ENCODE measurements around the gene CTR9.

DNA sequence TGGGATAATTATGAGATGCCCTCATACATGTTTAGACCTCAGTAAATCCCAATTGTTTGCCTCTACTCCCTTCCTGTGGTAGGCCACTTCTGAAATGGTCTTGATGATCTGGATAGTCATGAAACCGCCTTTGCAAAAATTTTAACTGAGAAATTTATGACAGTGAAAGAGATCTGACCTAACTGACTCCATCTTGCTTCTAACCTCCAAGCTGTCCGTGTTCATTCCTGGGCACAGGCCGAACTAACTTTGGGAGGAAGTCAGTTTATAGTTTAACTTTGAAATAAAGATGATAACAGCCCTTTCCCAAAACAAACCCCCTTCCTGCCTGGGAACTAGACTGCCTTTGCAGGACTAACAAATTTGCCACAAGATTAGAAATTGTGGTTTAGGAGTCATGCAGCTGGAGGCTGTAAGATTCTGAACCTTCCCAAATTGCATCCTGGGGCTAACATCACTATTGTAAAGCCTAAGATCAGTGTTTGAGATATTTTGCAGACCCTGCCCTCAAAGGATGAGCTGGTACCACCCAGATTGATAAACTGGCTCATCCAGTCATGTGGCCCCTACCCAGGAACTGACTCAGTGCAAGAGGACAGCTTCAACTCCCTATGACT, 19.9 kb upstream of the CTR9 start:
- TF ChIP-seq CTCF (IDR thresholded peaks at IDR 0.05), result no peak
- TF ChIP-seq POLR2A (IDR thresholded peaks at IDR 0.05), result no peak

All from heart left ventricle (tissue), 13 donors.